Testis (tissue), 3 donors: ENCODE results near the gene CECR2. TPM values are rescaled to one million over a fixed set of nuclear protein-coding genes. Genes with fewer than 3 reads are reported as not detected.

Source experiments
- DNase-seq: peaks from one replicate; pipeline ENCODE4 v3.0.0-alpha.2; 2019
- H3K27ac ChIP-seq, 2 donors: fragments of 200-600 bp; sonication (generic); one replicate each; pipeline ENCODE4 v1.5.1; 2019
- H3K27me3 ChIP-seq: fragments of 200-600 bp; sonication (generic); one replicate; pipeline ENCODE4 v1.5.1; 2019
- H3K36me3 ChIP-seq: fragments of 200-600 bp; sonication (generic); one replicate; pipeline ENCODE4 v1.5.1; 2017; ENCODE audit warnings: low read depth; ENCODE audit errors: missing control alignments
- H3K4me1 ChIP-seq: fragments of 200-600 bp; sonication (generic); one replicate; pipeline ENCODE4 v1.5.1; 2019
- H3K4me3 ChIP-seq, 2 donors: fragments of 200-600 bp; sonication (generic); one replicate each; pipeline ENCODE4 v1.5.1; 2017 to 2019
- H3K9me3 ChIP-seq: fragments of 200-600 bp; sonication (generic); one replicate; pipeline ENCODE4 v1.5.1; 2017
- POLR2A ChIP-seq: fragments of 450-650 bp; IDR thresholded peaks from one replicate; pipeline ENCODE4 v1.6.1; 2017; ENCODE audit warnings: antibody characterized with exemption, mild to moderate bottlenecking, moderate library complexity
- WGBS, 2 donors: methylation state at CpG; one replicate each; pipeline ENCODE4 v1.1.5; 2018; 5-methylcytosine and 5-hydroxymethylcytosine counted together
- intact Hi-C: fragments of 100-400 bp; cut with DNase I; formaldehyde crosslinking; loops from one replicate; pipeline ENCODE4 v1.15.1; 2023; ENCODE audit warnings: low total_unique reads
- polyA plus RNA-seq: library from polyadenylated mRNA; stranded (reverse); fragments of 350-450 nt; fragmentation: Illumina TruSeq; extraction: RNeasy Lipid Tissue Mini Kit (QIAGEN cat#74804); gene quantifications from one replicate; pipeline ENCODE4 v1.2.3, GENCODE V29; 2014; ENCODE audit warnings: low read depth, low replicate concordance; ENCODE audit not compliant: insufficient read depth
- total RNA-seq, 2 donors: library from RNA; depleted of rRNA; stranded (reverse); fragments of >200 nt; gene quantifications; one replicate each; pipeline ENCODE4 v1.2.3, GENCODE V29; 2016
- TF ChIP-seq, protein P1 (sequence below), 3 experiments: fragments of 450-650 bp in 2 of 3; fragments of 200-600 bp in 1 of 3; sonication (generic) in 1 of 3; IDR thresholded peaks; one replicate each; pipeline ENCODE4 v1.5.1; 2016 to 2019; ENCODE audit warnings: antibody characterized with exemption in 3 of 3, mild to moderate bottlenecking in 2 of 3, moderate library complexity in 1 of 3

The CECR2 gene
- total and polyA plus RNA-seq, 3 donors from 2014 or later: 7.1 to 18.7 (median 16.8) TPM

GRCh38 chr22:17348464-17349103 is 20.7 kb upstream of the CECR2 start:
- no peaks in the 10 kb centered on the region for H3K9me3 ChIP-seq
- H3K27me3 ChIP-seq: no peaks in the 10 kb centered on the region
- no peaks in the 10 kb centered on the region for H3K4me1 ChIP-seq
- TF ChIP-seq POLR2A: no peak
- WGBS, 2 donors: 46 to 61% methylated on average over 14 of the region's 14 CpGs
- peak overlapping the region; percentile 9 to 32 for H3K4me3 ChIP-seq
- DNase-seq: no peak
- H3K36me3 ChIP-seq: no peaks in the 10 kb centered on the region
- intact Hi-C loops: no loop called here
- H3K27ac ChIP-seq: no peak overlapping the region

GRCh38 chr22:17349172-17349571 is 20.1 kb upstream of the CECR2 start:
- Histone ChIP-seq H3K27me3 (no peaks in the 10 kb centered on the region), H3K9me3 (no peaks in the 10 kb centered on the region), H3K4me1 (no peaks in the 10 kb centered on the region), H3K4me3 (no peak overlapping the region), H3K27ac (no peak overlapping the region), H3K36me3 (no peaks in the 10 kb centered on the region)
- 66 to 67% methylated on average over 10 of the region's 10 CpGs for WGBS, 2 donors
- TF ChIP-seq, protein P1, sequence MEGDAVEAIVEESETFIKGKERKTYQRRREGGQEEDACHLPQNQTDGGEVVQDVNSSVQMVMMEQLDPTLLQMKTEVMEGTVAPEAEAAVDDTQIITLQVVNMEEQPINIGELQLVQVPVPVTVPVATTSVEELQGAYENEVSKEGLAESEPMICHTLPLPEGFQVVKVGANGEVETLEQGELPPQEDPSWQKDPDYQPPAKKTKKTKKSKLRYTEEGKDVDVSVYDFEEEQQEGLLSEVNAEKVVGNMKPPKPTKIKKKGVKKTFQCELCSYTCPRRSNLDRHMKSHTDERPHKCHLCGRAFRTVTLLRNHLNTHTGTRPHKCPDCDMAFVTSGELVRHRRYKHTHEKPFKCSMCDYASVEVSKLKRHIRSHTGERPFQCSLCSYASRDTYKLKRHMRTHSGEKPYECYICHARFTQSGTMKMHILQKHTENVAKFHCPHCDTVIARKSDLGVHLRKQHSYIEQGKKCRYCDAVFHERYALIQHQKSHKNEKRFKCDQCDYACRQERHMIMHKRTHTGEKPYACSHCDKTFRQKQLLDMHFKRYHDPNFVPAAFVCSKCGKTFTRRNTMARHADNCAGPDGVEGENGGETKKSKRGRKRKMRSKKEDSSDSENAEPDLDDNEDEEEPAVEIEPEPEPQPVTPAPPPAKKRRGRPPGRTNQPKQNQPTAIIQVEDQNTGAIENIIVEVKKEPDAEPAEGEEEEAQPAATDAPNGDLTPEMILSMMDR (IDR thresholded peaks at IDR 0.05): no peak
- no peak for TF ChIP-seq POLR2A
- intact Hi-C loops: no loop called here
- no peak for DNase-seq

DNA sequence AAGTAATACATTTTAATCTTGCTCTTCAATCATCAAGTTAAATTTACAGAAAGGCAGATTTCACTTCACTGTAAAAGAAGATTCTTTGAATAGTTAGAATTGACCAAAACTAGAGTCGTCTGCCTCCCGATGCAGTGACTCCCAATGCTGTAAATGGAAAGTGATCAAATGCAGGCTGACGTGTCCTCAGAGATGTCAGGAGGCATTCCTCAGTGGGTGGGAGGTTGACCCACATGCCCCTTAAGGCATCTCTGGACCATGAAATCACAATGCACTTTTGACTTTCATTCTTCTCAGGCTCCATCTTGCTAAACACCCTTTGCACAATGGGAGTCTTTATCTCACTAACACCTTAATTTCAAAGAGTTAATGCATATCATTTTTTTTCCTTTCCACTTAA is 19.0 kb upstream of the CECR2 start:
- Histone ChIP-seq H3K27me3 (no peaks in the 10 kb centered on the region), H3K4me1 (no peaks in the 10 kb centered on the region), H3K27ac (no peak overlapping the region), H3K4me3 (no peak overlapping the region), H3K36me3 (no peaks in the 10 kb centered on the region), H3K9me3 (no peaks in the 10 kb centered on the region)
- DNase-seq: no peak
- 67 to 69% methylated on average over 3 of the region's 3 CpGs for WGBS, 2 donors
- no peak for TF ChIP-seq POLR2A
- TF ChIP-seq, protein P1 (IDR thresholded peaks at IDR 0.05): no peak
- intact Hi-C loops: no loop called here

GRCh38 chr22:17352798-17353197 is 16.5 kb upstream of the CECR2 start:
- Histone ChIP-seq H3K36me3 (no peaks in the 10 kb centered on the region), H3K4me1 (no peaks in the 10 kb centered on the region), H3K27me3 (no peaks in the 10 kb centered on the region), H3K9me3 (no peaks in the 10 kb centered on the region), H3K27ac (no peak overlapping the region), H3K4me3 (no peak overlapping the region)
- intact Hi-C loops: no loop called here
- WGBS, 2 donors: 91 to 93% methylated on average over 4 of the region's 4 CpGs
- TF ChIP-seq, protein P1 (IDR thresholded peaks at IDR 0.05): no peak
- no peak for TF ChIP-seq POLR2A
- DNase-seq: no peak

GRCh38 chr22:17357688-17358087 is 11.6 kb upstream of the CECR2 start:
- H3K27me3 ChIP-seq: no peaks in the 10 kb centered on the region
- 85 to 89% methylated on average over 2 of the region's 2 CpGs for WGBS, 2 donors
- H3K4me3 ChIP-seq: no peak overlapping the region
- no peaks in the 10 kb centered on the region for H3K36me3 ChIP-seq
- no peaks in the 10 kb centered on the region for H3K4me1 ChIP-seq
- TF ChIP-seq, protein P1 (IDR thresholded peaks at IDR 0.05): no peak
- TF ChIP-seq POLR2A: no peak
- H3K27ac ChIP-seq: no peak overlapping the region
- no peaks in the 10 kb centered on the region for H3K9me3 ChIP-seq
- intact Hi-C loops: no loop called here
- DNase-seq: no peak
